ENCODE results near the gene SPRR4.

- no peak for TF ChIP-seq CTCF (IDR thresholded peaks at IDR 0.05; ENCODE audit: poor library complexity, severe bottlenecking)
- TF ChIP-seq REST (IDR thresholded peaks at IDR 0.05; ENCODE audit: borderline replicate concordance): no peak
- no peak for TF ChIP-seq TAF1 (IDR thresholded peaks at IDR 0.05; ENCODE audit: low read depth)
- no peak for TF ChIP-seq POLR2AphosphoS5 (IDR thresholded peaks at IDR 0.05)
These were observed 9.9 kb upstream of the SPRR4 start for GRCh38 chr1:152960452-152961044.
